ENCODE data around the gene IFIT1B. TPM values are rescaled to one million over a fixed set of nuclear protein-coding genes. Genes with fewer than 3 reads are reported as not detected.
A peak's percentile ranks its signal among the peaks of the same experiment; 100 is the strongest.

IFIT1B gene
- total and polyA plus RNA-seq, 2 of the 8 experiments (the other 6 are each of a cell fraction or from before 2014, with no cell fraction given), result not detected

DNA sequence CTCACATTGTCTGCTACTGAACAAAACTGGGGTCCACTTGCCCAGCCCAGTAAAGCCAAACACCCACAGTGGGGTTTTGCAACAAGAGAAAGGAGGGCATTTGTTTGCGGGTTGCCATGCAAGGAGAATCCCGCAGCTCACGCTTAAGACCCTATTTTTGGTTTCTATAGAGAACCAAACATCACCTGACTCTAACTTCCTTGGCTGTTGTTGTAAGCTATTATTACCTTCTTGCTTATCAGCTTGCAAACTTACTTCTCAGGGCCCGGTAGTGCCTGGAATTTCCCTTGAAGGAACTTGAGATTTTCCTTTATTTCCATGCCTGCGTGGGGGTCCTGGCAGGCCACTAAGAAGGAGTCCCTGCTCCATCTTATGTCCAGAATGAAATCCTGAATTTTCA, 29.4 kb upstream of the IFIT1B start:
- no peaks in the 10 kb centered on the region for H3K79me2 ChIP-seq (ENCODE audit: control insufficient read depth in 1 of 2, insufficient read depth in 2 of 2, low read length in 2 of 2)
- H3K79me1 ChIP-seq (ENCODE audit: low read depth, low read length), result no peaks in the 10 kb centered on the region
- POLR2A ChIA-PET (ENCODE audit: partially characterized antibody), result interaction anchor here (1.2 kb wide), 1 partner anchor 32 kb away, joined by 3 read pairs; no protein-coding TSS in a partner anchor
- H4K8ac ChIP-seq (ENCODE audit: extremely low read depth, insufficient read depth, low read length), result no peak overlapping the region
- H3K4me3 ChIP-seq (ENCODE audit: extremely low read depth in 1 of 4, insufficient read depth in 2 of 4, low read depth in 3 of 4, low read length in 4 of 4), result no peak overlapping the region
- H2BK5ac ChIP-seq (ENCODE audit: low read depth, low read length), result no peak overlapping the region
- no peaks in the 10 kb centered on the region for H3K27me3 ChIP-seq (replicated peaks in 1 of 4; ENCODE audit: control insufficient read depth in 3 of 4, extremely low read depth in 1 of 4, insufficient read depth in 3 of 4, low read length in 3 of 4)
- no peak overlapping the region for H3K14ac ChIP-seq (ENCODE audit: insufficient read length)
- WGBS, 2 experiments (ENCODE audit: extremely low coverage in 1 of 2, insufficient coverage in 1 of 2, insufficient read length in 1 of 2, insufficient replicate concordance in 2 of 2, low coverage in 1 of 2, low lambda C conversion rate in 2 of 2, missing lambda C conversion rate in 1 of 2), result 70% methylated on average over 5 of the region's 5 CpGs; no CpG with 5 or more reads in 1 of the 2 experiments
- no peak overlapping the region for H3K56ac ChIP-seq (replicated peaks; ENCODE audit: insufficient read length, low read depth, low read length)
- no peak overlapping the region for H2AK5ac ChIP-seq (ENCODE audit: low read depth, low read length)
- no peak overlapping the region for H2AFZ ChIP-seq (ENCODE audit: low read length)
- DNase-seq (ENCODE audit: low read depth in 1 of 2, low spot score in 2 of 2) (no peak), FAIRE-seq (no peak)
- H3K23me2 ChIP-seq (ENCODE audit: low read depth, low read length), result no peaks in the 10 kb centered on the region
- H2BK15ac ChIP-seq (ENCODE audit: low read length), result no peak overlapping the region
- H3K9ac ChIP-seq (replicated peaks in 1 of 4; ENCODE audit: extremely low read depth in 1 of 4, low read depth in 3 of 4, low read length in 3 of 4), result no peak overlapping the region
- no peak overlapping the region for H2BK120ac ChIP-seq (replicated peaks; ENCODE audit: low read depth, low read length)
- no peaks in the 10 kb centered on the region for H3K36me3 ChIP-seq (ENCODE audit: control insufficient read depth in 2 of 4, insufficient read depth in 4 of 4, low read length in 3 of 4)
- CTCF ChIA-PET (ENCODE audit: partially characterized antibody), result interaction anchor here (3.8 kb wide), 1 partner anchor 21 kb away, joined by 21 read pairs; no protein-coding TSS in a partner anchor
- H2BK20ac ChIP-seq (ENCODE audit: low read length), result 0 out of 2 replicates have a peak overlapping the region, but pooled peaks have one; percentile 53
- no peak overlapping the region for H3K23ac ChIP-seq (ENCODE audit: insufficient read length)
- H3K4me2 ChIP-seq (ENCODE audit: insufficient read depth in 1 of 2, low read depth in 2 of 2, low read length in 2 of 2), result peak overlapping the region in 1 of 2 experiments; percentile 24; a peak in 1 of 4 replicates
- no peaks in the 10 kb centered on the region for H4K20me1 ChIP-seq (replicated peaks in 1 of 2; ENCODE audit: control insufficient read depth in 1 of 2, insufficient read depth in 2 of 2, low read length in 2 of 2)
- H3K18ac ChIP-seq (ENCODE audit: extremely low read depth, low read length), result no peak overlapping the region
- no peak overlapping the region for H4K5ac ChIP-seq (ENCODE audit: insufficient read length, low read depth, low read length)
- H2BK12ac ChIP-seq (ENCODE audit: low read depth, low read length), result no peak overlapping the region
- peaks cover 7 to 25% (median 21%) of the 10 kb centered on the region in 4 experiments; a peak in 6 of 7 replicates for H3K4me1 ChIP-seq (replicated peaks in 1 of 4; ENCODE audit: control insufficient read depth in 3 of 4, insufficient read depth in 4 of 4, low read length in 3 of 4)
- H3K9me3 ChIP-seq (ENCODE audit: insufficient read depth in 2 of 2, low read depth in 1 of 2, low read length in 1 of 2), result no peaks in the 10 kb centered on the region
- H3K27ac ChIP-seq (ENCODE audit: low read depth, low read length), result no peak overlapping the region
- no peak overlapping the region for H4K91ac ChIP-seq (replicated peaks; ENCODE audit: insufficient read length, low read length)
- H3K4ac ChIP-seq (replicated peaks; ENCODE audit: insufficient read length, low read depth, low read length), result no peak overlapping the region
- no peak for TF ChIP-seq CBX8 (IDR thresholded peaks at IDR 0.05; ENCODE audit: borderline replicate concordance, low read depth, low read length)
- no peak for TF ChIP-seq EGR1 (IDR thresholded peaks at IDR 0.05; ENCODE audit: borderline replicate concordance, low read depth, low read length)
- no peak for TF ChIP-seq SUZ12 (IDR thresholded peaks at IDR 0.05; ENCODE audit: low read length)
- TF ChIP-seq RXRA (IDR thresholded peaks at IDR 0.05; ENCODE audit: insufficient read depth, low read depth, low read length), result no peak
- TF ChIP-seq SP4 (IDR thresholded peaks at IDR 0.05; ENCODE audit: low read length), result no peak
- no peak for TF ChIP-seq KDM1A (IDR thresholded peaks at IDR 0.05; ENCODE audit: borderline replicate concordance, low read length)
- no peak for TF ChIP-seq TAF7 (optimal IDR thresholded peaks at IDR 0.05; ENCODE audit: borderline replicate concordance, low read depth, low read length)
- no peak for TF ChIP-seq POLR2AphosphoS5 (IDR thresholded peaks at IDR 0.05; ENCODE audit: low read depth, low read length)
- TF ChIP-seq USF2 (IDR thresholded peaks at IDR 0.05; ENCODE audit: low read length), result no peak
- no peak for TF ChIP-seq GABPA (IDR thresholded peaks at IDR 0.05; ENCODE audit: borderline replicate concordance, insufficient read depth, low read length)
- no peak for TF ChIP-seq ASH2L (IDR thresholded peaks at IDR 0.05; ENCODE audit: low read length)

All from H1 (cell line).